GM12874 (cell line): ENCODE measurements around the gene LINGO3.
A peak's percentile ranks its signal among the peaks of the same experiment; 100 is the strongest.

Experiments used
- TF ChIP-seq, protein P1 (sequence below): IDR thresholded peaks from 2 replicates; pipeline ENCODE4 v1.5.1; 2011; ENCODE audit warnings: low read depth, mild to moderate bottlenecking, control low read depth, low read length, moderate library complexity; ENCODE audit not compliant: insufficient read depth

LINGO3 gene

DNA sequence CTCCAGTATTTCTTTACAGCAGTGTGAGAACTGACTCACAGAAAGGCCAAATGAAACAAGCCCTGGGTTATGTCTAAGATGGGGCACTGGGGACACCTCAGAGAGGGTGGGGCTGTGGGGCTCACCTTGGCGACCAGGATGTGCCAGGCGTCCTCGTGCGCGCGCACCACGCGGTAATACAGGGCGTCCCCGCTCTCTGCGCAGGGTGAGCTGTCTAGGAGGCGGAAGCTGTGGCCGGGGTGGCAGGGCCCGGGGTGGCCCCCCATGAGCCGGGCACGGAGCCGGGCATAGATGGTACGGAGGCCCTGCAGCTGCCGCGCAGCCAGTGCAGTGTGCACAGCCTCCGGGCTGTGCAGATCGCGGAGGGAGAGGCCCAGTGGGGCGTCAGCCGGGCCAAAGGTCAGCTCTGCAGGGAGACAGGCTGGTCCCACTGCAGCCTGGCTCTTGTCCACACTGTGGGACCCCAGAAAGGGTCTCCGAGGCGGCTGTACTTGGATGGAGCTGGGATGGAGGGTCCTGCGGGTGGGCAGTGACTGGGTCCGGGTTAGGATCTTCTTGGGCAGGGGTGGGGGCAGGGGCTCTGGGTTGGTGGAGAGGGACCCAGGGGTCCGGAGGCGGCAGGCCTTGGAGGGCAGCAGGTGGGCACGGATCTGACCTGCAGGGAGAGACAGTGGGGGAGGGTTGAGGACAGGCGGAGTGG lies 29.3 kb downstream of the LINGO3 start:
- TF ChIP-seq, protein P1, sequence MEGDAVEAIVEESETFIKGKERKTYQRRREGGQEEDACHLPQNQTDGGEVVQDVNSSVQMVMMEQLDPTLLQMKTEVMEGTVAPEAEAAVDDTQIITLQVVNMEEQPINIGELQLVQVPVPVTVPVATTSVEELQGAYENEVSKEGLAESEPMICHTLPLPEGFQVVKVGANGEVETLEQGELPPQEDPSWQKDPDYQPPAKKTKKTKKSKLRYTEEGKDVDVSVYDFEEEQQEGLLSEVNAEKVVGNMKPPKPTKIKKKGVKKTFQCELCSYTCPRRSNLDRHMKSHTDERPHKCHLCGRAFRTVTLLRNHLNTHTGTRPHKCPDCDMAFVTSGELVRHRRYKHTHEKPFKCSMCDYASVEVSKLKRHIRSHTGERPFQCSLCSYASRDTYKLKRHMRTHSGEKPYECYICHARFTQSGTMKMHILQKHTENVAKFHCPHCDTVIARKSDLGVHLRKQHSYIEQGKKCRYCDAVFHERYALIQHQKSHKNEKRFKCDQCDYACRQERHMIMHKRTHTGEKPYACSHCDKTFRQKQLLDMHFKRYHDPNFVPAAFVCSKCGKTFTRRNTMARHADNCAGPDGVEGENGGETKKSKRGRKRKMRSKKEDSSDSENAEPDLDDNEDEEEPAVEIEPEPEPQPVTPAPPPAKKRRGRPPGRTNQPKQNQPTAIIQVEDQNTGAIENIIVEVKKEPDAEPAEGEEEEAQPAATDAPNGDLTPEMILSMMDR, result no peak

DNA sequence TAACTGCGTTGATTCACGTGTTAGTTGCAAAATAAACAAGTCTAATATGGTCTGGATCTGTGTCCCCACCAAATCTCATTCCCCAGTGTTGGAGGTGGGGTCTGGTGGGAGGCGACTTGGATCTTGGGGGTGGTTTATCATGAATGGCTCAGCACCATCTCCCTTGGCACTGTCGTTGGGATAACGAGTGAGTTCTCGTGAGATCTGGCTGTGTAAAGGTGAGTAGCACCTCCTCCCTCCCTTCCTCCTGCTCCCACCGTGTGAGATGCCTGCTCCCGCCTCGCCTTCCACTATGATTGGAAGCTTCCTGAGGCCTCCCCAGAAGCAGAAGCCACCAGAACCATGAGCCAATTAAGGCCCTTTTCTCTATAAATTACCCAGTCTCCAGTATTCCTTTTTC lies 30.8 kb downstream of the LINGO3 start:
- TF ChIP-seq, protein P1, result no peak

DNA sequence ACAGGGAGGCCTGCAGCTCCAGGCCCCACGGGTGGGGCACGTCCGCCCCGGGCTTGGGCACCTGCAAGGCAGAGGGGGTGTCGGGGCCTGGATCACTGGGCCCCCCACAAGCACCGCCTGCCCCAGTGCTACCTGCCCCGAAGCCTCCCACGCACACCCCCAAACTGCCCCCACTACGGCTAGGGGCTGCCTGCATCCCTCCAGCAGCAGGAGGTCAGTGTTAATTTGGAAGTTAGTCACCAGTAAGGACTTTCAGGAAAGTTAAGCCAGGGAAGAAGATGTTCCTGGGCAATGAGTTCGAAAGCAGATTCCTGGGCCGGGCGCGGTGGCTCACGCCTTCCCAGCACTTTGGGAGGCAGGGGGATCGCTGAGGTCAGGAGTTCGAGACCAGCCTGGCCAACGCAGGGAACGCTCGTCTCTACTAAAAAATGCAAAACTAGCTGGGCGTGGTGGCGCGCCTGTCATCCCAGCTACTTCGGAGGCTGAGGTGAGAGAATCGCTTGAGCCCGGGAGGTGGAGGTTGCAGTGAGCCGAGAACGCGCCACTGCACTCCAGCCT lies 31.4 kb downstream of the LINGO3 start:
- TF ChIP-seq, protein P1, result no peak

DNA sequence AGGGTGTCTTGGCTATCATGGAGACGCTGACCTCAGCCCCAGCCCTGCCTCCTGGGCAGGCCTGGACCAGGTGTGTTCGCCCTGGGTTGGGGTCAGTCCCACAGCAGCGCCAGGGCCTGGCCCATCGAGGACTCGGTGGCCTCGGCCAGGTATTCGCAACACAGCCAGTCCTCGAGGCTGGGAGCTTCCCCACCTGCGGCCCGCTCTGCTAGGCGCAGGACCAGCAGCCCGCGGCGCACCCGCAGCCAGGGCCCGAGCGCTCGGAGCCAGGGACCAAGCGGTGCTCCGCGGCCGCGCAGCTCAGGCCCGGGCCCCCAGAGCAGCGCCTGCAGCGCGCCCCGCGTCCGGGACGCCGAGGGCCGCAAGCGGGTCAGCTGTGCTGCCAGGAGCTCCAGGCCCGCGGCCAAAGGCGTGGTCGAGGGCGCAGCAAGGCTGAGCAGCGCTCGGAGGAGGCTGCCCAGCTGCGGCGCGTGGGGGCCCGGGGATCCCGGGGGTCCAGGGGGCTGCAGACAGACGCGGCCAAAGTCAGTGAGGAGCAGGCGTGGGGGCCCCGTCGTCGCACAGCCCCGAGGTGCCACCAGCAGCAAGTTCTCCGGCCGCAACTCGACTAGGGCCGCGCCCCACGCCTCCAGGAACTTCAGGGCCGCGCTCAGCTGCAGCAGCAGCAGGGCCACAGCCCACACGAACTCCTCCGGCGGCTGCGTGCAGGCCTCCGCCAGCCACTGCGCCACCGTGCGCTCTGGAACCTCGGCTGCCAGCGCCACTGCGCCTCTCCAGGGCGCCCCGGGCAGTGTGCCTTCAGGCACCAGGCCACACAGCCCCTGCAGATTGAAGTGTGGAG lies 32.1 kb downstream of the LINGO3 start:
- TF ChIP-seq, protein P1, result no peak

DNA sequence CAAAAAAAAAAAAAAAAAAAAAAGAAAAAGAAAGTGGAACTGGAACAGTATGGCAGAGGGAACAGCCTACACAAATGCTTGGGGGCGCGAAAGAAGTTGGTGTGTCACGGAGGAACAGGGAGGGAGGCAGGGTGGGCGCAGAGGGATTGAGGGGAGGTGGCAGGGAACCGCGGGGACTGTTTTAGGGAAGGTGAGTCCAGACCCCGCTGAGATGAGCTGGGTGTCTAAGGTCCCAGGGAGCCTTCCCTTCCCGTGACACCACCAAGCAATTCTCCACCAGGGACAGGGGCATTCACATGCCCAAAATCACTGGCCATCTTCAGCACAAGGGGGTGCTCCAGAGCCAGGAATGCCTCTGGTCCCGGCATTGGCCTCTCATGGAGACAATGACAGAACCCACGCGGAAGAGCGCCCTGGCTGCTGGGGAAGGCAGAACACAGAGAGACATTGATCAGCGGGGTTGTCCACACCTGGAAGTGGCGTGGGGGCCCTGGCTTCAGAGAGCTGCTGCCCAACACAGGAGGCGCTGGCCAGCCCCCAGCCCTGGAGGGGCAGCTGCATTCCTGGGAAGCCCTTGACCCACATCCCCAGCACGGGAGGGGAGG lies 32.9 kb downstream of the LINGO3 start:
- TF ChIP-seq, protein P1, result peak; percentile 55

DNA sequence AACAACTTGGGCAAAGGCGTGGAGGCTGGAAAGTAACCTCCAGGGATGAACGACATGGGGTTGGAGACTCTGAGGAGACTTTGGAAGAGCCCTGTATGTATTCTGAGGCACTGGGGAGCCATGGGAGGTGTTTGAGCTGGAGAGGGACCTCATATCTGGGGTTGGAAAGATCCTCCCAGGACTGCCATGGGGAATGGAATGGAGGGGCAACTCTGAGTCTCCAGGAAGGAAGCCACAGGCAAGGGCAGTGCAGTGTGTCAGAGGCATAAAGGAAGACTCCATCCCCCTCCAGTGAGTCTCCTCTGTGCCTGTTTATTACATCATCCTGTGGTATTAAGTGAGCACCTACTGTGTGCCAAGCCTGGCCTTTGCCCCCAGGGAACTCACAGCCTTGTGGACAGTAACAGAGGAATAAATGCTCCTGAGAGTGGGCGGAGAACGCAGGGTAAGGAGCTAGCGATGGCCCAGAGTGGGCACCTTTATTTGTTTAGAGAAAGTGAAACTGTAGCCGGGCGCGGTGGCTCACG lies 33.7 kb downstream of the LINGO3 start:
- TF ChIP-seq, protein P1, result no peak
